Measurements from ENCODE around the gene ANAPC13.

- TF ChIP-seq POLR2A (IDR thresholded peaks at IDR 0.05): no peak
- TF ChIP-seq CTCF (IDR thresholded peaks at IDR 0.05): no peak
- TF ChIP-seq POLR2AphosphoS5 (IDR thresholded peaks at IDR 0.05; ENCODE audit: insufficient read depth in 1 of 2, low read depth in 1 of 2): no peak
Measured at GRCh38 chr3:134476306-134476705, 9.5 kb downstream of the ANAPC13 start.
